HG02884 (cell line): ENCODE data around the gene CCDC32.
A peak's percentile ranks its signal among the peaks of the same experiment; 100 is the strongest.

ENCODE experiments used
- ATAC-seq: cut with Tn5 transposase; IDR thresholded peaks from one replicate; pipeline ENCODE4 v1.9.1; 2021; ENCODE audit warnings: mild to moderate bottlenecking, moderate library complexity; ENCODE audit not compliant: unreplicated experiment

CCDC32 gene

DNA sequence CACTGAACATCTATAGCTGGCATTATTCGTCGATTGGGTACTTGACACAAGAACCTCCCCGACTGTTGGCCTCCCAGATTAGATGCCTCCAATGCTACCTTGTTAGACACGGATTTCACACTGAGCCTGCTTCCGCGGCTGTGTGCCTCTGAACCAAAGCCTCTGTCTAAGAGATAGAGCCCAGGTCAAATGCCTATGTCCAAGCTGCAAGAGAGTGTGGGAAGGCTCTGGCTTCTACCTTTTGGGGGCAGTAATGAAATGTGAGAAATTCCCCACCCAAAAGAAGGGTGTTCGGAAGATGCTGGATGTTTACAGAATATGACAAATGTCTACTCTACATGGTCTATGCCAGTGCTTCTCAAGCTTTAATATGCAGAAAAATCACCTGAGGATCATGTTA lies 2.3 kb upstream of the CCDC32 start:
- no peak for ATAC-seq

DNA sequence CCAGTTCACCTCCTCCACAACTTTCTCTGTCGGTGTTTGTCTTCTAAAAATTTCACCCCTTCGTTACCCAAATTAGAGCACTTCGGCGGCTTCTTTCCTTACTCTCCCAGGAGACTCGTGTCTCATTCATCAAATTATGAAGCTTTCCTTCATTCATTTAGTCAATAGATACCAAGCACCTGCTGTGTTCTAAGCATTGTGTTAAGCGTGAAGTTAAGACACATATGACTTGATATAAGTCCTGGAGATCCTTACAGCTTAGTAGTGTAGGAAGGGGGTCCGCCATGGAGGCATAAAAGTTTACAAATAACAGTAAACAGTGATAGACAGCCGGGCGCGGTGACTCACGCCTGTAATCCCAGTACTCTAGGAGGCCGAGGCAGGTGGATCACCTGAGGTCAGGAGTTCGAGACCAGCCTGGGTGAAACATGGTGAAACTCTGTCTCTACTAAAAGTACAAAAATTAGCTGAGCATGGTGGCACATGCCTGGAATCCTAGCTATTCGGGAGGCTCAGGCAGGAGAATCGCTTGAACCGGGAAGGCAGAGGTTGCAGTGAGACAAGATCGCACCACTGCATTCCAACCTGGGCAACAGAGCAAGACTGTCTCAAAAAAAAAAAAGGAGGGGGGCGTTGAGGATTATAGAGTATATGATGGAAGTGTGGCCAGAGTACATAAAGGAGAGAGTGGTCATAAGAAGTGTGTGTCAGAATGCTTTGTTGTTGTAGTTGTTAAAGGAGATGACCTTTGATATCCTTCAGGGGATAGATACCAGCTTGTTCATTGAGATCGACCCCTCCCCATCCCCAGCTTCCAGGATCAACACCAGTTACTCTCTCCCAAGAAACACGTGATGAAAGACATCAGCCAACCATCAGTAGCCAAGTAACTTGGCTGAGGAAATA lies 744 bp upstream of the CCDC32 start:
- no peak for ATAC-seq

DNA sequence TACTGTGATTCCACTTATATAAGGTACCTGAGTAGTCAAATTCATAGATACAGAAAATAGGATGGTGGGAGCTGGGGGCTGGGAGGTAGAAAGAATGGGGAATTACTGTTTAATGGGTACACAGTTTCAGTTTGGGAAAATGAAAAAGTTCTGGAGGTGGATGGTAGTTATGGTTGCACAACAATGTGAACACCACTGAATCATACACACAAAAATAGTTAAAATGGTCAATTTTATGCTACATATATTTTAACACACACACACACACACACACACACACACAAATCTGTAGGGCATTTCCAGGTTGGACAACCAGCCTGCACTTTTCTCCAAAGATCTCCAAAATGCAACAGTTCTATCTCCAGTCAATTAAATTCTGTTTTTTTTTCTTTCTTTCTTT lies 1.4 kb downstream of the CCDC32 start:
- ATAC-seq: no peak

DNA sequence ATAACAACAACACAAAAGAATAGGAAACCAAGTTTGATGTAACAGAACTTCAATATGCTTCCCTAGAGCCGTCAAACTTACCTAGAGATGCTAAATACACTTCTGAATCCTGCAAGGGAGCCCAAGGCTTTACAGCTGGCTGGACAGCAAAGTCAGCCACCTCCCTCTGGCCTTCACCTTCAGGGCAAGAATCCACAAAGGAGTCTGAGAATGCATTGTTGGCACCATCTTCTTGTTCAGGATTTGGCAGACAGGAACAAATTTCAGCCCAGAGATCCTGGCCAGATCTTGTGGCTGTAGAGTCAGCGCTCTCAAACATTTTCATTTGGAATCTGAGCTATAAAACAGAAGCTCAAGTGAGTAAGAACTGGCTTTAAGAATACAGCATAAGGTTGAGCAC lies 2.2 kb downstream of the CCDC32 start:
- no peak for ATAC-seq

DNA sequence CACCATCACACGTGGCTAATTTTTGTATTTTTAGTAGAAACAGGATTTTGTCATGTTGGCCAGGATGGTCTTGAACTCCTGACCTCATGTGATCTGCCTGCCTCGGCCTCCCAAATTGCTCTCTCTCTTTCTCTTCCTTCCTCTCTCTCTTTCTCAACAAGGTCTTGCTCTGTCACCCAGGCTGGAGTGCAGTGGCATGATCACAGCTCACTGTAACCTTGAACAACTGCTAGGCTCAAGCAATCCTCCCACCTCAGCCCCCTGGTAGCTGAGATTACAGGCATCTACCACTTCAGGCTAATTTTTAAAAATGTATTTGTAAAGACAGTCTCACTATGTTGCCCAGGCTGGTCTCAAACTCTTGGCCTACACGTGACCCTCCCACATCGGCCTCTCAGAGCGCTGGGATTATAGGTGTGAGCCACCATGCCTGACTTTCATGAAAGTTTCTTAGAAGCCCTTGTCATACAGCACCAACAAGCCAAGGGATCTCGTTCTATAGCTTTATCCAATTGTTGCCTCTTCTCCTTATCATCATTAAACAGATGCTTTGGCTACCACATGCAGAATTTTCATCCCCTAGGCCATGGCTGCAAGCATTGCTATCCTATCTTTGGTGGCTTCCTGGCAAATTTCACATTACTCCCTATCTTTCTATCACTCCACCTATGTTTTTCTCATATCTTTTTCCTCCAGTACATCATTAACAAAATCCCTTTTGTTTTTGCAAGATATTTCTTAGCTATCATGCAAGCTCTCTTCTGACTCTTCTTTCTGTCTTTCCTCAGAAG lies 5.7 kb downstream of the CCDC32 start:
- ATAC-seq: no peak

DNA sequence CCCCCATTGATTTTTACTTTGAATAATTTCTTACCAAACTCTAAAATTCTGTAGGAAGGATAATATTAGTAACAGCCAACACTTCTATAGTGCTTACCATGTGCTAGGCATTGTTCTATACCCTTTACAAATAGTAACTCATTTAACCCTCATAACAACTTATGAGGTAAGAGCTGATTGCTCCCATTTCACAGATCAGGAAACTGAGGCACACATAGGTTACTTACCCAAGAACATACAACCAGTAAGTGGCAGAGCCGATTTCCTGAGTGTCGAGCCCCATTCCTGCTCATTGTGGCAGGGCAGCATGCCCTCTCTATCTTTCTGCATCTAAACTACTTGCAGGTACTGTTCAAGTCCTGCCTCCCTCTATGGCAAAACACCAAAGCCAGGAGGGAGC lies 9.0 kb downstream of the CCDC32 start:
- ATAC-seq: no peak

DNA sequence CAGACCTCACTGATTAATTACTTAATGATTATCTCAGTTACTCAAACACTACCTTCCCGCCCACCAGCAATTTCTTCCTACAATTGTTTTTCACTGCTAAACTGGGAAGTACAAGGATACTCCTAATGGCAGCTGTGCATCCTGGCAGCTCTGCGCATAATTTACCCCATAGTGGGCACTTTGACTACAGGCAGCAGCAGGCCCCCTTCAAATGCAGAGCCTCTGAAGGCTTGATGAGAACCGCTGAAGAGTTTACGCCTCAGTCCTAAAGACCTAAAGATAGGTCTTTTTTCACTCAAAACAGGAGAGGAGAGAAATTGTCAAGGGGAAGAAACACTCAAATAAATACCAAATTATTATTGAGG lies 10.7 kb downstream of the CCDC32 start:
- ATAC-seq: no peak

DNA sequence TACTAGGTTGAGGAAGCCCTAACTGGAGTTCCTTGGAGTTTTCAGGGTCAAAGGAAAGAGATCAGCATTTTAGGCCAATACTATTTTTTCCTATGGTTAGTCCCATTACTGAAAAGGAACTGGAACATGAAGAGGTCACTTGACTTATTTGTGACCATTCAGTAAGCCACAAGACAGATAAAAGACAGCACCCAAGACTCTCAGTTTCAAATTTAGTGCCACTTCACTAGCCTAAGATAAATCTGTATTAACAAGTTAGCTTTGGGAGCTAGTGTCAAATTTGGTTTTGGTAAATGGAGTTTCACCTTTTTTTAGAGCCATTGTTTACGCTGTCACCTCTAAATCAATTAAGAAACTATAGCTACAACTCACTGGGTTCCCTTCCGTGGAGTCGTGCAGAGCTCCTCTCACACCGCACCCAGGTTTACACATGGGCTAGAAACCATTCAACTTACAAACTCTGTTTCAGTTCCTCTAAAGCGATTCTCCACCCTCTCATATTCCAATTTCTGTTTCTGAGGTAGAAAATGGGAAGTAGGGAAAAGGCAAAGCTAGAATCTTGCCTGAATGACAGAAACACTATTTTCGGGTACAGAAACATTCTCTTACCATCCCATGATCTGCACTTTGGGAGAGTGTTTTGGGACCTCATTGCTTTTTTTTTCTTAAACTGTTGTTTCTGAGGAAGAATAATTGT lies 14.4 kb downstream of the CCDC32 start:
- peak; percentile 74 for ATAC-seq

DNA sequence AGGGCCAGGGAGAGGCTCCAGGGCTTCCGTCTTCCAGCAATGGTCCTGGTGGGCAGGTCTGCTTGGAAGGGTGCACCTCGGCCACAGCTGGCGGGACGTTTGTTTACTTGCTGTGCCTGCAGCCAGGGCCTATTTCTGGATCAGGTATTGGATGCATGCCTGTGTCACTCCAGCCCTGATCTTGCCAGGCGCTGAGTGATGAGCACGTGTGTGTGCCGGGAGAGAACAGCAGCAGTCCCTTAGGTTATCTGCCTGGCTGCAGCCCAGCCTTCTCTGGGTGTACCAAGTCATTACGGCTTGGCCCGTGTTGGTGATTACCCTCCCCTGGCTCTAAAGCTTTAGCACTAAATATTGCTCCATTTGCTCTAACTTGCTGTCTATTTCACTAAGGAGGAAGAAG lies 14.9 kb downstream of the CCDC32 start:
- ATAC-seq: no peak

DNA sequence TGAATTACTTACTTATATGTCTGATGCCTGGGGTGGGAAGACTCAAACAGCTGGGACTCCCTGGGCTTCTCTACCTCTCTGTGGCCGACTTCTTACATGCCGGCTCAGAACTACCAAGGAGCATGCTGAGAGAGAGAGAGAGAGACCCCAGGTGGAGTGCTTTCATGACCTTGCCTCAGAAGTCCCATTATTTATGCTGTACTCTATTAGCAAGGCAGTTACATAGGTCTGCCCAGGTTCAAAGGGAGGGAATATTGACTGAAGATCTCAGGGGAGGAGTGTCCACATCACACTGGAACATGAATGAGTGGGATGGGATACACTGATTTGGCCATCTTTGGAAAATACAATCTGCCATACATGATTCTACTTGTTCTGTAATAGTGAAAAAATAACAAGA lies 16.2 kb downstream of the CCDC32 start:
- ATAC-seq: no peak

DNA sequence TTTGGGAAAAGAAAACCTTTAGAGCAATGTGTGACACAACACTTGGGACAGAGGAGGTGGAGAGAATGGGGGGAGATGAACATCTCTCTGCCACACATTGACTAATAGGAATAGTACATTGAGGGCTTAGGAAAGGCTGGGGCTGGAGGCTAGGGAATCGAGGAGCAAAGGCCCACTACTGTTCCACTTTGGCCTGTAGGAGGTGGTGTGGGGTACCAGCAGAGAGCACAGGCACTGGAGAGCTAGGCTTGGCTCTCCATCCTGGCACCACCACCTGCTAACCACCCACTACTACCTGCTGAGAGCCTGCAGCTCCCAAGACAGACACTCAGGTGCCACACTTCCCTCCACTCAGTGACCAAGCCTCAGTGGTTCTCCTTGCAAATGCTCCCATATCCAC lies 19.4 kb downstream of the CCDC32 start:
- no peak for ATAC-seq

DNA sequence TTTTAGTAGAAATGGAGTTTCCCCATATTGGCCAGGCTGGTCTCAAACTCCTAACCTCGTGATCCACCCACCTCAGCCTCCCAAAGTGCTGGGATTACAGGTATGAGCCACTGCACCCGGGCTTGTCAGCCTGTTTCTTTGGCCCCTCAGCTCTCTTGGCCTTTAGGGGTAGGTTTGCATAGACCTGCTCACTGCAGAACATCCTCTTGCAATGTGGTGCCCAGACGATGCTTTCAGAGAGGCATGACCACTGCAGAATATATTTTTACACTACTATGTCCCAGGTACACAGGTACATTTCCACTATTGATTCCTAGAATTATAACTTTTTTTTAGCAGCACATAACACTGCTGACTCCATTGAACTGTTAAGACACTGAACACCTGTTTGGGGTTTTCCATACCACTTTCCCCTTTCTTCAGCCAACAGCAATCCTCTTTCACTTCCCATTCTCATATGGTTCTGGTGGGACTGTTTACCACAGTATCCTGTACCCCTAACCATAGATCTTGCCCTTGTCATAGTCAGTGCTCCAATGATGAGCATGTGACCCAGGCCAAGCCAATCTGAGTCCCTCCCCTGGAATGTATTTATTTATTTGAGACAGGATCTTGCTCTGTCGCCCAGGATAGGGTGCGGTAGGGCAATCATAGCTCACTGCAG lies 21.1 kb downstream of the CCDC32 start:
- ATAC-seq: peak; percentile 73

DNA sequence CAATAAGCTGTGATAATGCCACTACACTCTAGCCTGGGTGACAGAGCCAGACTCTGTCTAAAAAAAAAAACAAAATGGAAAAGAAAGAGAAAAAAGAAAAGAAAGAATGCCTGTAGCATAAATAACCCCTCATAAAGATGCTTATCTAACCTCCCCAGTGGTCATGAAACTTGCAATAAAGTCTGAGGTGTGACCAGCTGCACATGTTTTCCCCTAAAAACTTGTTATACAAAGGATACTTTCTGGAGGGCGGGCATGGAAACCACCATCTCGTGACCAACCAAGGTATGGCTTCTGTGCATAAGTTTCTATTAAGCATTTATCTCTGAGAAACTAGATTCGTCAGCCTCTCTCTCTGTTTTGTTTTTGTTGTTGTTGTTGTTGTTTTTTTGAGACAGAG lies 21.8 kb downstream of the CCDC32 start:
- ATAC-seq: peak; percentile 30

DNA sequence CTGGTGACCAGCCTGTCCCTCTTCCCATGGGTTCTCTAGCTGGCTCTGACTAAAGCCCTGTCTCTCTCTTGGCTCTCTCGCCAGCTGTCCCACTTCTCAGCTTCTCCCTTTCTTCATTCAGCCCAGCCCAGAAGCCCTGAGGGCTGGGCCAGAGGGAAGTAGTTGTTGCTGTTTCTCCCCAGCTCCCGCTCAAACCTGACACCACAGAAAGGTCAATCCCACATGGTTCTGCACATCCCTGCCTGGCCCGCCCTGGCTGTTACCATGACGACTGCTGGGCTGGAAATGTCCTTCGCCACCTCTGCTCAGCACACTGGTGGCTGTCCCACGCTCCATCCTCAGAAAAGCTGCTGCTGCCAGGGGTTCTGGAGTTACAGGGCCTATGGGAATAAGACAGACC lies 25.9 kb downstream of the CCDC32 start:
- ATAC-seq: no peak

DNA sequence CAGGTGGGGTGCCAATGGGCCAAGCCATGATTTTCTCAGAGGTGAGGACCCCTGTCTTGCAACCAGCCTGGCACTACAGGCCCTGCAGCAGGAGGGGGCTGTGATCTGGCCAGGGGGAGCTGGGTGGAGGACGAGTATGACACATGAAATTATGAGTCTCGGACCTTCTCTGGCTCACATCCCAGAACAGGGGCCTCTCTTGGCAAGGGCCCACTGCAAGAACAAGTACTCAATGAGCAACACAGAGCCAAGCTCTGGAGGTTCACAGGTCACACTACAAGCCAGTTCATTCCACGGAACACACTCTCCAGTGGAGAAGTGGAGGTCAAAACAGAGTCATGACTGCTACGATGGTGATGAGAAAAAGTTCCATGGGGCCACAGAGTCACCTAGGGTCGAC lies 28.3 kb downstream of the CCDC32 start:
- ATAC-seq: no peak

DNA sequence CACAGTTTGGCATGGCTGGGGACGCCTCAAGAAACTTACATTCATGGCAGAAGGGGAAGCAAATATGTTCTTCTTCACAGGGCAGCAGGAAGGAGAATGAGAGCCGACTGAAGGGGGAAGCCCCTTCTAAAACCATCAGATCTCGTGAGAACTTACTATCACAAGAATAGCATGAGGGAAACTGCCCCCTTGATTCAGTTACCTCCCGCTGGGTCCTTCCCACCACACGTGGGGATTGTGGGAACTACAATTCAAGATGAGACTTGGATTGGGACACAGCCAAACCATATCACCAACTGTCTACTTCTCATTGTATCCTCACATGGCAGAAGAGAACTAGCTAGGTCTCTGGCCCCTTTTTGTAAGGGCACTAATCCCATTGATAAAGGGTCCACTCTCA lies 30.5 kb downstream of the CCDC32 start:
- no peak for ATAC-seq

DNA sequence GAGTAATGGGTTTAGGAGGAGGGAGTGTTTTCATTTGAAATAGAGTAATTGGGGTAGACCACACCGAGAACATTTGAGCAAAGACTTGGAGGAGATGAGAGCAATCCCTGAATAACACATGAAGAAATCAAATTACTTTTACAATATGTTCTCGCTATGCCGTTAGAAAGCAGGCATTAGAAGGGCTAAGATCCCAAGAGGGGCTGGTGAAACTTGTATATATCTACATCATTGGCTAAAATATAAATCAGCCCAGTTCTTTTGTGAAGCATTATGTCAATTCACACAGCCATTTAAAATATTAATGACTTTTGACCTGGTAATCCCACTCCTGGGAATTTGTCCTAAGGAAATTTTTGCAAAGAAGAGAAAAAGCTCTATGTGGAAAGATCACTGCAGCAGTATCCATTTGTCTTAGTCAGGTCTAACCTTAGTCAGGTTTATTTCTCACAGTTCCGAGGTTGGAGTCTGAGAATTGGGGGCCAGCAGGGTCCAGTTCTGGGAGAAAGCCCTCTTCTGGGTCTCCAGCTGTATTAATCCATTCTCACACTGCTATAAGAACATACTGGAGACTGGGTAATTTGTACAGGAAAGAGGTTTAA lies 31.0 kb downstream of the CCDC32 start:
- no peak for ATAC-seq

DNA sequence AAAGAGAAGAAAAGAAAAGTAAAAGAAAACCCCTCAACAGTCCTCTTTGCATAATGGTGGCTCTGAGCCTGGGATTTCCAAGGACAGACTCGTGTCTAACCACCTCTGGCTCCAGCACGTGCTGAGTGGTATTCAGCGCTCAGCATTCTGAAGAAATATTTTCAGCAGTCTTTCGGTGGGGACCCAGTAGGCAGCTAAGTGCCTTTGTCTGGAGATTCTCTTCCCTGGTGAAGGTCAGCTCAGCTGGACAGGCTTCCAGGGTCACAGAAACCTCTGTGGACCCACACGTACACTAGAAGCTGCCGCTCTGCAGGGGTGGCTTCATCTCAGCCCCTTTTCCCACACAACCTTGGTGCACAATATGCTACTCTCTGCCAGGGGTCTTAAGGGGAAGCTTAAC lies 36.0 kb downstream of the CCDC32 start:
- ATAC-seq: no peak

DNA sequence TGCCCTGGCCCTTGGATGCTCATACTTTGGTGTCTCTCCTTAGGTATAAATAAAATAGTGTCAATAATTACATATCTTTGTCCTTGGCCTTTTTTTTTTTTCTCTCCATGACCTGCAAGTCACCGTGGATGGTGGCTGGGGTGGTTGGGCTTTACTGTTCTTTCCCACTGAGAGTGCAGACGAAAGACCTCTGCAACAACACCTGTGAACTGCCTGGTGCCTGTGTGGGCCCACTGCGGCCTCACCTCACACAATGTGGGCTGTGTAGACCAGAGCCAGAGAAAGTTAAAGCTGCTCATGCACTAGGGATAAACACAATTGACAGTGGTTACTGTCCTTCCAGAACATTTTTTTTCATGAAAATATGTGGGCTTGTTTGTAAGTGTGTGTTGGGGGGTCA lies 39.0 kb downstream of the CCDC32 start:
- ATAC-seq: no peak

DNA sequence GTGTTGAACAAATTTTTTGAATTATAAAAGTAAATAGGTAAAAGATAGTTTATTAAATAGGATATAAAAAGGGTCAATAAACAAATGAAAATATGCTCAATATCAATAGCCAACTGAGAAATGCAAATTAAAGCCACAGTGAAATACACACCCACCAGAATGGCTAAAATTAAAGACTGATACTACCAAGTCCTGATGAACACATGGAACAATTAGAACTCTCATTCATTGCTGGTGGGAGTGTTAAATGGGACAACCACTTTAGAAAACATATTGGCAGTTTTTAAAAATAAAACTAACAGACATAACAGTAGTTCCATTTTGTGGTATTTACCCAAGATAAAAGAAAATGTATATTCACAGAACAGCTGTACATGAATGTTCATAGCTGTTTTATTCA lies 41.2 kb downstream of the CCDC32 start:
- no peak for ATAC-seq

DNA sequence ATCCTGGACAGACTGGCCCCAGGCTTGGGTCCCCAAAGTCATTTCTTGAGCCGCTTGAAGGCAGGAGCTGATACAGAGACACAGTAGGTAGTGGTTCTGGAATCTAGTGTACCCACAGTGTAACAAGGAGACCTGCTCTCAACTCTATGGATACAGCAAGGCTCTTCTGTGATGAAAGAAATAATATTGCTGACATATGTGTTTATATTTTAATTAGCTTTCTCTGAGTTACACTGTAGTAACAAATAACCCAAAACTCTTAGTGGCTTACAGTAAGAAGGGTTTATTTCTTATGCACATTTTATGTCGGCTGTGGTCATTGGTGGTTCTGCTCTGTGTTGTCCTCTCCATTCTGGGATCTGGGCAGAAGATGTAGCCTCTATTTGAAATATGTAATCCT lies 48.5 kb downstream of the CCDC32 start:
- no peak for ATAC-seq
